DLD1 (cell line): ENCODE measurements around the gene KRT82.

Experiments used
- in situ Hi-C: cut with HindIII; loops from 2 replicates; pipeline ENCODE4 v1.10.0; 2017; ENCODE audit warnings: low sequenced_read_pairs

The KRT82 gene

GRCh38 chr12:52366738-52367485 is 39.2 kb downstream of the KRT82 start, which contains the start of gene KRT85:
Gene KRT85 (minus strand): TSS chr12:52367481. CDS start chr12:52367405, 76 bp downstream.
- in situ Hi-C loops, result loop anchor here (5.0 kb wide), 1 partner anchor 35 kb away; no protein-coding TSS in a partner anchor

GRCh38 chr12:52364901-52365489 is 41.1 kb downstream of the KRT82 start:
- in situ Hi-C loops, result loop anchor here (5.0 kb wide), 1 partner anchor 37 kb away; no protein-coding TSS in a partner anchor

GRCh38 chr12:52364061-52364460 is 42.1 kb downstream of the KRT82 start:
- in situ Hi-C loops, result no loop called here

- in situ Hi-C loops, result no loop called here
Observed at GRCh38 chr12:52363111-52363679, 42.9 kb downstream of the KRT82 start.

GRCh38 chr12:52362118-52362726 is 43.9 kb downstream of the KRT82 start:
- in situ Hi-C loops, result no loop called here

- in situ Hi-C loops, result no loop called here
Observed at GRCh38 chr12:52361553-52361952, 44.6 kb downstream of the KRT82 start.

GRCh38 chr12:52360663-52361271 is 45.4 kb downstream of the KRT82 start:
- in situ Hi-C loops, result no loop called here

GRCh38 chr12:52360106-52360662 is 46.0 kb downstream of the KRT82 start:
- in situ Hi-C loops, result no loop called here

GRCh38 chr12:52359621-52360061 is 46.5 kb downstream of the KRT82 start:
- in situ Hi-C loops, result no loop called here

- in situ Hi-C loops, result no loop called here
Observed at GRCh38 chr12:52358575-52359350, 47.4 kb downstream of the KRT82 start.

GRCh38 chr12:52356762-52357580 is 49.2 kb downstream of the KRT82 start:
- in situ Hi-C loops, result no loop called here

GRCh38 chr12:52356031-52356761 is 49.9 kb downstream of the KRT82 start:
- in situ Hi-C loops, result no loop called here

- in situ Hi-C loops, result no loop called here
Observed at GRCh38 chr12:52355176-52355575, 51.0 kb downstream of the KRT82 start.

- in situ Hi-C loops, result no loop called here
Observed at GRCh38 chr12:52354200-52354599, 51.9 kb downstream of the KRT82 start.

- in situ Hi-C loops, result no loop called here
Observed at GRCh38 chr12:52353766-52354165, 52.4 kb downstream of the KRT82 start.

GRCh38 chr12:52352951-52353350 is 53.2 kb downstream of the KRT82 start:
- in situ Hi-C loops, result no loop called here

GRCh38 chr12:52351196-52352059 is 54.7 kb downstream of the KRT82 start:
- in situ Hi-C loops, result no loop called here

- in situ Hi-C loops, result no loop called here
Observed at GRCh38 chr12:52350786-52351185, 55.3 kb downstream of the KRT82 start.
